Ishikawa (cell line): ENCODE results near the gene IL6R.

Experiments used
- CEBPB ChIP-seq: IDR thresholded peaks from 2 replicates; pipeline ENCODE4 v1.6.1; 2012
- CREB1 ChIP-seq: IDR thresholded peaks from 2 replicates; pipeline ENCODE4 v1.6.1; 2012; ENCODE audit warnings: low read depth
- EGR1 ChIP-seq: IDR thresholded peaks from 2 replicates; pipeline ENCODE4 v1.6.1; 2012
- EP300 ChIP-seq: IDR thresholded peaks from 2 replicates; pipeline ENCODE4 v1.6.1; 2012; ENCODE audit warnings: borderline replicate concordance
- FOXM1 ChIP-seq: IDR thresholded peaks from 2 replicates; pipeline ENCODE4 v1.6.1; 2012; ENCODE audit warnings: low read depth, borderline replicate concordance
- MAX ChIP-seq: IDR thresholded peaks from 2 replicates; pipeline ENCODE4 v1.6.1; 2012
- NFIC ChIP-seq: IDR thresholded peaks from 2 replicates; pipeline ENCODE4 v1.6.1; 2012
- RAD21 ChIP-seq: IDR thresholded peaks from 2 replicates; pipeline ENCODE4 v1.6.1; 2012; ENCODE audit warnings: low read depth
- REST ChIP-seq: IDR thresholded peaks from 2 replicates; pipeline ENCODE4 v1.6.1; 2012; ENCODE audit warnings: low read depth, mild to moderate bottlenecking
- TAF1 ChIP-seq: IDR thresholded peaks from 2 replicates; pipeline ENCODE4 v1.6.1; 2012; ENCODE audit warnings: low read depth, mild to moderate bottlenecking
- TCF12 ChIP-seq: IDR thresholded peaks from 2 replicates; pipeline ENCODE4 v1.6.1; 2012; ENCODE audit warnings: low read depth
- TEAD4 ChIP-seq: IDR thresholded peaks from 2 replicates; pipeline ENCODE4 v1.6.1; 2012
- USF1 ChIP-seq: IDR thresholded peaks from 2 replicates; pipeline ENCODE4 v1.6.1; 2012
- YY1 ChIP-seq: IDR thresholded peaks from 2 replicates; pipeline ENCODE4 v1.6.1; 2012; ENCODE audit warnings: low read depth
- ZBTB7A ChIP-seq: IDR thresholded peaks from 2 replicates; pipeline ENCODE4 v1.6.1; 2012; ENCODE audit warnings: low read depth

The IL6R gene

GRCh38 chr1:154371436-154371835 lies 33.7 kb upstream of the IL6R start:
- TF ChIP-seq TEAD4 (no peak), FOXM1 (no peak), TAF1 (no peak), YY1 (no peak), CREB1 (no peak)

- TF ChIP-seq MAX (no peak), TCF12 (no peak), USF1 (no peak), CEBPB (no peak), EGR1 (no peak), YY1 (no peak), CREB1 (no peak), TEAD4 (no peak), RAD21 (no peak), NFIC (no peak), ZBTB7A (no peak), EP300 (no peak), REST (no peak), FOXM1 (no peak), TAF1 (no peak)
Observed at GRCh38 chr1:154379301-154379700, 25.8 kb upstream of the IL6R start.

GRCh38 chr1:154384650-154385489 lies 20.3 kb upstream of the IL6R start:
- TF ChIP-seq ZBTB7A, result no peak
- TF ChIP-seq REST, result no peak
- no peak for TF ChIP-seq RAD21
- TF ChIP-seq EGR1, result no peak

GRCh38 chr1:154386643-154387352 lies 18.3 kb upstream of the IL6R start:
- TF ChIP-seq MAX, result no peak
- TF ChIP-seq FOXM1, result no peak
- no peak for TF ChIP-seq RAD21
- TF ChIP-seq EGR1, result no peak
- TF ChIP-seq TCF12, result no peak
- no peak for TF ChIP-seq CREB1
- no peak for TF ChIP-seq TEAD4
- no peak for TF ChIP-seq CEBPB
- no peak for TF ChIP-seq YY1
- TF ChIP-seq REST, result no peak
- no peak for TF ChIP-seq ZBTB7A
- no peak for TF ChIP-seq TAF1
- no peak for TF ChIP-seq EP300
- no peak for TF ChIP-seq USF1
- TF ChIP-seq NFIC, result no peak
